Measurements from ENCODE around the gene TMF1.

- TF ChIP-seq CTCF (IDR thresholded peaks at IDR 0.05) (no peak), POLR2A (IDR thresholded peaks at IDR 0.05) (no peak), POLR2AphosphoS5 (IDR thresholded peaks at IDR 0.05) (no peak)
Measured at GRCh38 chr3:68988740-68989139, 63.4 kb downstream of the TMF1 start.

All from transverse colon (tissue), 4 donors.